ENCODE data around the gene FKBP1C.
"Not testable (repeated sequence)": the region's sequence is repeated elsewhere in the genome, so short reads cannot be mapped to it uniquely, and the experiment has no call there.

The FKBP1C gene

DNA sequence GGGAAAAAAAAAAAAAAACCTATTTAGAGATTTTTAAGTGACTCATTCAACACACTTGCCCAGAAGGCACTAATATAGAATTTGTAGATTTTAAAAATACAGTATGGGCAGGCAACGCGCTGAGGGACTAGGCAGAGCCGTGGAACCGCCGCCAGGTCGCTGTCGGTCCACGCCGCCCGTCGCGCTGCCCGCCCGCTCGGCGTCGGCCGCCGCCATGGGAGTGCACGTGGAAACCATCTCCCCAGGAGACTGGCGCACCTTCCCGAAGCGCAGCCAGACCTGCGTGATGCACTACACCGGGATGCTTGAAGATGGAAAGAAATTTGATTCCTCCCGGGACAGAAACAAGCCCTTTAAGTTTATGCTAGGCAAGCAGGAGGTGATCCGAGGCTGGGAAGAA is at the start of gene FKBP1C:
Gene FKBP1C, plus strand, starts transcription at position 127 of the 400 bp plus-strand sequence.
- not testable (repeated sequence) for DNase-seq (ENCODE audit: low spot score)

DNA sequence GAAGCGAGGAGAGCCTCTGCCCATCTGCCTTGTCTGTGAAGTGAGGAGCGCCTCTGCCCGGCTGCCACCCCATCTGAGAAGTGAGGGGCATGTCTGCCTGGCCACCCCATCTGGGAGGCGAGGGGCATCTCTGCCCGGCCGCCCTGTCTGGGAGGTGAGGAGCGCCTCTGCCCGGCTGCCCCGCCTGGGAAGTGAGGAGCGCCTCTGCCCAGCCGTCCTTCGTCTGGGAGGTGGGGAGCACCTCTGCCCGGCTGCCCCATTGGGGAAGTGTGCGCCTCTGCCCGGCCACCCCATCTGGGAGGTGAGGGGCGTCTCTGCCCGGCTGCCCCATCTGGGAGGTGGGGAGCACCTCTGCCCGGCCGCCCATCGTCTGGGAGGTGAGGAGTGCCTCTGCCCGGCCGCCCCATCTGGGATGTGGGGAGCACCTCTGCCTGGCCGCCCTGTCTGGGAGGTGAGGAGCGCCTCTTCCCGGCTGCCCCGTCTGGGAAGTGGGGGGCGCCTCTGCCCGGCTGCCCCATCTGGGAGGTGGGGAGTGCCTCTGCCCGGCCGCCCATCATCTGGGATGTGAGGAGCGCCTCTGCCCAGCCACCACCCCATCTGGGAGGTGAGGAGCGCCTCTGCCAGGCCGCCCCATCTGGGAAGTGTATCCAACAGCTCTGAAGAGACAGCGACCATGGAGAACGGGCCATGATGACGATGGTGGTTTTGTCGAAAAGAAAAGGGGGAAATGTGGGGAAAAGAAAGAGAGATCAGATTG is 47.0 kb upstream of the FKBP1C start:
- not testable (repeated sequence) for DNase-seq (ENCODE audit: low spot score)

DNA sequence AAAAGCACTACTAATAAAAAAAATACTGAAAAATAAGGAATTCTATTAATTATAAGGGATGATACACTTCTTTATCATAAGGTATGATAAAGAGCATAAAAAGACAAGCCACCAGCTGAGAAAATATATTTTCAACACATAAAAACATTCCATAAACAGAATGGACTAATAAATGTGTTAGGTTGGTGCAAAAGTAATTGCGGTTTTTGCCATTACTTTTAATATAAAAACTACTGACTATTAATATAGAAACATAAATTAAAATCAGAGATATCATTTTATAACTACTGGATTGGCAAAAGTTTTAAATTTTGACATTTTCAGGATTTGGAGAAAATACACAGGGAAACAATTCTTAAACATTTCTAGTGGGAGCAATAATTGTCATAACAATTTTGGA is 37.1 kb upstream of the FKBP1C start:
- DNase-seq (ENCODE audit: low spot score) = no peak

DNA sequence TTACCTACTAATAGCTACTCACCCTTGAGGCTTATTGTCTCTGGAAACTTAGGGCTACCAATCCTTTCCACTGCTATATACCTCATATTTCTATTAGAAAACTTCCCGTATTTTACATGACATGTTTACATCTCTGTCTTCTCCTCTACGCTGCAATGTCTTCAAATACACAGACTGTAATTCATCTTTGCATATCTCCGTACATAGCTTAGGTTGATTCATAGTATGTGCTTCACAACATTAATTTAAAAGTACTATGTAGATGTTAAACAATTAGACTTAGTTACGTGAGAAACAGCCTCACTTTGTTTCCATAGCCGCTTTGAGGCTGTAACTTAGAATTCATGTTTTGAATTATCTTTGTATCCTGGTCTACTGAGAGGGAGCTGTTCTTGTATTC is 35.1 kb upstream of the FKBP1C start:
- DNase-seq (ENCODE audit: low spot score) = no peak

DNA sequence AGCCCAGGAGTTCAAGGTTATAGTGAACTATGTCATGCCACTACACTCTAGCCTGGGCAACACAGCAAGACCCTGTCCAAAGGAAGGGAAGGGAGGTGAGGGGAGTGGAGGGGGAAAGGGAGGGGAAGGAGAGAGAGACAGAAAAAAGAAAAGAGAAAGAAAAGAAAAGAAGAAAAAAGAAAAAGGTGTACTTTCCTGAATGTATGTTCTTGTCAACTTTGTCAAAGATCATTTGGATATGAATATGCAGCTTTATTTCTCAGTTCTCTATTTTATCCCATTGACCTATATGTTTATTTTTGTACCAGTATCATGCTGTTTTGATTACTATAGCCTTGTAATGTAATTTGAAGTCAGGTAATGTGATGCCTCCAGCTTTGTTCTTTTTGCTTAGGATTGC is 30.9 kb upstream of the FKBP1C start:
- no peak for DNase-seq (ENCODE audit: low spot score)

DNA sequence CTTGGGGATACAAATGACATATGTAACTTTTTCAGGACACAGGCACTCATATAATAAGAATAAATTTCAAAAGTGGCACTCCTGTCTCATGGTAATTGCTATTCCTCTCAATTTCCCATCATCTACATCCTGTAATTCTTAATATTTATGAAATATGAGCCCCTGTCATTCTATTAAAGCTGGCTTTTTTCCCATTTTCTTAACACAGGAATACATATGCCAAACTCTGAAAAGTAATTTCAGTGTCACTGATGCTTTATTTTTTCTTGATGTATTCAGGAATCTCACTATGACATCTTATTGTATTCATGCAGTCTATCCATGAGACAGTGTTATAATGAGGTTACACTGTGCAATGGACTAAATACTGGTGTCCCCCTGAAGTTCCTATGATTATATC is 24.3 kb upstream of the FKBP1C start:
- DNase-seq (ENCODE audit: low spot score) = no peak

DNA sequence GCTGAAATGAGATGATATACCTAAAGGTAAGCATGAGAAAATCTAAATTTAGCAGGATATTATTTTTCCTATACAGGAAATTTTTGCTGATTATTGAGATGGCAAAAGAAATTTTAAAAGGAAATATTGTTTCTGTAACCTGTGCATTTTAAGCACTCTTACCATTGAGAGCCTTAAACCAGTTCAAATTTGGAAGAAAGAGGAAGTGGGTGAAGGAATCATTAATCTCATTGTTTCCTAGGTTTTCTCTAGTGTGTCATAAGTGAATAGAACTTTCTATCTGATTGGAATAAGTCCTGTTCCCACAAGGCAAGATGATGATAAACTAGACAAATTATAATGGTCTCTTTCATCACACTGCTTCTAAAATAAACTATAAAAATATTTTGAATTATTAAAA is 22.4 kb upstream of the FKBP1C start:
- no peak for DNase-seq (ENCODE audit: low spot score)

DNA sequence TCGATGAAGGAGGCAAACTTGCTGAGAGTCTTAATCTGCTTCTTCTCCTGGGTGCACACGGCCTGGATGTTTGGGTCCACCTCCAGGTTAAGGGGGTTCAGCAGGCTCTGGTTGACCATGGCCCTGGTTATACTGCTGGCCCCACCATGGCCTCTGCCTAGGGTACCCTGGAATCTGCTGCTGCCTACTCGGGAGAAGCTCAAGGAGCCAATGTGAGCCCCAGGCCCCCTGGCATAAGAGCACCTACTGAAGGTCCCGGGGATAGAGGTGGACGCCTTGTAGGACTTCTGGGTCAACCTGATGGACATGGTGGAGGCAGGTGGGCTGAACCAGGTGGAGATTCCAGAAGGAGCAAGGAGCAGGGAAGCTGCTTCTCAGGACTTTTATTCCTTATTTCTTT is 17.9 kb upstream of the FKBP1C start:
- DNase-seq (ENCODE audit: low spot score) = no peak

DNA sequence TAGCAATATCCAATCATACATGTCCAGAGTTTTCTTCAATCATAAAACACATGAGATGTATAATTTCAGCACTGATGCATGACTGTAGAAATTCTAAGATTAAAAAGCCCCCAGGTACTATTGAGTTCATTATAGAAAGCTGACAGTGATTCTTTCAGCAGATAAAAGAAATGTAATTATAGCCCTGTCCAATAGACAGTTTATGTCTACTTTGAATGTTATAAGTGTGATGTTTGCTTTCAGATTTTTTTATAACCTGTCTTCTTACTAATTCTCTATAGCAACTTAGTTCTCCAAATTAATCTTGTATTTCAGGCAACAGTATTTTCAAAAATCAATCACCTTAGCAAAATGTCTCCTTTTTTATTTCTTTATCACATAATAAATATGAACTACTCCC is 13.5 kb upstream of the FKBP1C start:
- no peak for DNase-seq (ENCODE audit: low spot score)

DNA sequence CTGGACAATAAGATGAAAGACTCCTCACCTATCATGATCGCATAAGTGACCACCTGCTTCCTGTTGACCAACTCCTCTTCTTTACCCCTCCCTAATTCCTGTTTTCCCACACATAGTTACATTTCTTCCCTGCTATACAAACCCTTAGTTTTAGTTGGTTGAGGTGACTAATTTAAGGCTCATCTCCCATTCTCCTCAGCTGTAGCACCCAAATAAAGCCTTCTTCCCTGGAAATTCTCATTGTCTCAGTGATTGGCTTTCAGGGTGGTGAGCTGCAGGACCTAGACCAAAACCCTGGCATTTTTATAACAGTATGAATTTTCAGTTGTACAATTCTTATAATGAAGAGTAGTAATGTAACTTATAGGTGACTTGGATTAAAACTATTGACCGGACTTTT is 2.1 kb downstream of the FKBP1C start:
- DNase-seq (ENCODE audit: low spot score) = no peak

DNA sequence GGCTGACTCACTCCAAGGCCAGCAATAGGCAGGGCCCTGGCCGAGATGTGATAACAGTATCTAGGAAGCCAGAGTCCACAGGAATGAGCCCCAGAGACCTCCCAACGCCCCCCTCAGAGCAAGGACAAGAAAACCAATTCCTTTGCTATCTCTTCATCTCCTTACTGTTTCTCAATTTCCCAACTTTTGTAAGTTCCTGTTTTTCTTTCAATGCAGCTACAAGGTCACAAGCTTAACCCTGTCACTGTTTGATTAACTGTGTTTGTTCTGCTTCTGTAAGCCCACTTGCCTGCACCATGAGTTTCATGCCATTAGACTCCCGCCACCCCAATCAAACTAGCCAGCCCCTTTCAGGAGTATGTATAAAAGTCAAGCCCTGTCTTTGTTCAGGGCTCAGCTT is 3.5 kb downstream of the FKBP1C start:
- no peak for DNase-seq (ENCODE audit: low spot score)

DNA sequence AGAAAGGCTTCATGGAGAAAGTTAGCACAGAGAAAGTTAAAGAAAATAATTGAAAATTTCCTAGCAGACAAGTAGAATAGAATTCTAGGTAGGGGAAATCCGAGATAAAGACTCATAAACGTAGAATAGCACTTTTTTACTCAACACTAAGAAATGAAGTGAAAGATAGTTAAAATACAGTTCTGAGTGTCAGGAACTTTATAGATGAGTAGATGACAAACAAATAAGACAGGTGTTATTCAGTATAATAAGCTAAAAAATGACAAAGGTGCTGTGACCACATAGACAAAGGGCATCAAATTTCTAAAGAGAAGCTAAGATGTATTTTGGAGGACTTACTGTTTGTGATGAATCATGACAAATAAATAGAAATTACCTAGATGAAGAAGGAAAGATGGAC is 12.9 kb downstream of the FKBP1C start:
- no peak for DNase-seq (ENCODE audit: low spot score)

DNA sequence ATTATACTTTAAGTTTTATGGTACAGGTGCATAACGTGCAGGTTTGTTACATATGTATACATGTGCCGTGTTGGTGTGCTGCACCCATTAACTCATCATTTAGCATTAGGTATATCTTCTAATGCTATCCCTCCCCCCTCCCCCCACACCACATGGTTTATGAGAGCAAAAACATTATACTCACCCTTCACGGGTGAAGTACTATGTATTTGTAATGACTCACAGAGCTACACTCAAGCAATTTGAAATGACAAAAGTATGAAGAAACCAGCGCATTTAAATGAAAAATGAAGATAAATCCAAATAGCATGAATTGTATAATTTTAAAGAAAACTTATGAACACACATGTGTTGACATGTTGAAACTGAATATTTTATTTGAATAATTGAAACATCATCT is 14.7 kb downstream of the FKBP1C start:
- peak; percentile 17 for DNase-seq (ENCODE audit: low spot score)

DNA sequence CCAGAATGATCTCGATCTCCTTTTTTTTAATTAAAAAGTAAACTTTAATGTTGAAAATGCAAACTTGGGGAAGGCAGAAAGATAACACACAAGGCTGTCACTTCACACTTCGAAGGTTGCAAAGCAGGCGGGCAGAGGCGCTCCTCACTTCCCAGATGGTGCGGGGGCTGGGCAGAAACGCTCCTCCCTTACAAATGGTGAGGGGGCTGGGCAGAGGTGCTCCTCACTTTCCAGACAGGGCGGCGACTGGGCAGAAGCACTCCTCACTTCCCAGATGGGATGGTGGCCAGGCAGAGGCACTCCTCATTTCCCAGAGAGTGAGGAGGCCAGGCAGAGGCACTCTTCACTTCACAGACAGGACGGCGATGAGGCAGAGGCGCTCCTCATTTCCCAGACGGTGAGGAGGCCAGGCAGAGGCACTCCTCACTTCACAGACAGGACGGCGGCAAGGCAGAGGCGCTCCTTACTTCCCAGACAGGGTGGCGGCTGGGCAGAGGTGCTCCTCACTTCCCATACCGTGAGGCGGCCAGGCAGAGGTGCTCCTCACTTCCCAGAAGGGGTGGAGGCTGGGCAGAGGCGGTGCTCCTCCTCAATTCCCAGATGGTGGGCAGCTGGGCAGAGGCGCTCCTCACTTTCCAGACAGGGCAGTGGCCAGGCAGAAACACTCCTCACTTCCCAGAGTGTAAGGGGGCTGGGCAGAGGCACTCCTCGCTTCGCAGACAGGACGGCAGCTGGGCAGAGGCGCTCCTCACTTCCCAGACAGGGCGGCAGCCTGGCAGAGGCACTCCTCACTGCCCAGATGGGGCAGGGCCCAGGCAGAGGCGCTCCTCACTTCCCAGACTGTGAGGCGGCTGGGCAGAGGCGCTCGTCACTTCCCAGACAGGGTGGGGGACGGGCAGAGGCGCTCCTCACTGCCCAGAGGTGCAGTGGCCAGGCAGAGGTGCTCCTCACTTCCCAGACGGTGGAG is 16.9 kb downstream of the FKBP1C start:
- DNase-seq (ENCODE audit: low spot score) = not testable (repeated sequence)

DNA sequence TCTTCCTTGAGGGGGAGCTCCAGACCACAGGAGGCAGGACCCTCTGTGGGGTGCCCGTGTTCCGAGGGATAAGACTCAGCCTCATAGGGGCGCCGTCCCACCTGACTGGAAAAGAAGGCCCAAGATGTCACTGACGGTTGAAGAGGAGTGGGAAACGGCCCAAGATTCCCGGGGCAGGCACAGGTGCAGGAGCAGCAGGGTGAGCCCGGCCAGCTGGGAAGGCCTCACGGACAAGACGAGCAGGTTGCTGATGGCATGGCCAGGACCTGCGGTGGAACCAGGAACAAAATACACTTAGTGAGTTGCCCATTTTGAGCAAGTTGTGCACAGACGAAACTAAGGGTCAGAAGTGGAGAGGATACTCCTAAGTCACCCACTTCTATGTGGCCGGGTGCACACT is 18.8 kb downstream of the FKBP1C start:
- DNase-seq (ENCODE audit: low spot score) = not testable (repeated sequence)

DNA sequence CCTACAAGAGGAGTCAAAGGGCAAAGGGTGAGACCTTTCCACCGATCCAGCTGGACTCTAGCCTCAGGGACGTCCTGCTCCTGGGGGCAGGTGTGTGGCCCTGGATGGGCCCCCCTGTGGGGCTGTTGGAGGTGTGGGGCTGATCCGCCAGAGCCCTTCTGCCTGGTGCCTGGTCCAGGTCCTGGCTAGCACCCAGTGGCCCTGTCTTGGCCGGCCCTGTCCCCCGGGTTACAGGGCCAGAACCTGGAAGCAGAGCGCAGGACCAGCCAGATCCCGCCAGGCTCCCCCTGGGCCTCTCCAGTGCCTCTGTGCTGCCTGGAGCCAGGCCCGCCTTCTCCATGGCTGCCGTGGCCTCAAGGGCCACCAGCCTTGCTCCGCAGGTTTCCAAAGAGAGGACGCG is 19.2 kb downstream of the FKBP1C start:
- not testable (repeated sequence) for DNase-seq (ENCODE audit: low spot score)

DNA sequence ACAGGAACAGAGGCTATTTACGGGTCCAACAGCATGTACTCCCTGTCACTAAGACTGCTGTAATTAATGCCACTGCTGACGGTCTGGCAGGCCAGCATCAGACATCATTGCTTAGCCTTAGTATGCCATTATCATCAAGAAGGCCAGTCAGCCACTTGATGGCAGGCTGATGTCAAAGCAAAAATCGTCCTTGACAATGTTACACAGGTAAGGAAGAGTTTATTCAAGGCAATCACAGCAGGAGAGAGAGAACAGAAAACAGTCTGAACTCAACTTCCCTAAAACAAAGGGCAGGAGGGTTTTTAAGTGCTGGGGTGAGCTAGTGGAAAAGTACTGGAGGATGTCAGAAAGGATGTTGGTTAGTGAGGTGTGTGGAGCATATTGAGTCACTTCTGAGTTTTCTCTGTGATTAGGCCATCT is 25.1 kb downstream of the FKBP1C start:
- DNase-seq (ENCODE audit: low spot score) = no peak

DNA sequence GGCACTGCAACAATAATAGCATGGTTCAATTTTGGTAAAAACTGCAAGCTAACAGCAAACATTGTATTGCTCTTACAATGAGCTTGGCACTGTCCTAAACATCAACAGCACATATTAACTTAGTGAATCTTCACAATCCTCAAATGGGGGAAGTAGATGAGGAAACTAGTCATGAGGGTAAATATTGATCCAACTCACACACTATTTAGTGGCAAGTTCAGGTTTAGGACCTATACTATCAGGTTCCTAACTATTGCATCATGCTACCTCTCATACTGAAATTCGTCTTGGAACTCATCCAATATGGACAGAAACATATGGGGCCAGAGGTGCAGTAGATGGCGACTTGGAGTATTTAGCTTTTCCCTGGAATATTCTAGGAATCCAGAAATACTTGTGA is 34.2 kb downstream of the FKBP1C start:
- DNase-seq (ENCODE audit: low spot score) = no peak

DNA sequence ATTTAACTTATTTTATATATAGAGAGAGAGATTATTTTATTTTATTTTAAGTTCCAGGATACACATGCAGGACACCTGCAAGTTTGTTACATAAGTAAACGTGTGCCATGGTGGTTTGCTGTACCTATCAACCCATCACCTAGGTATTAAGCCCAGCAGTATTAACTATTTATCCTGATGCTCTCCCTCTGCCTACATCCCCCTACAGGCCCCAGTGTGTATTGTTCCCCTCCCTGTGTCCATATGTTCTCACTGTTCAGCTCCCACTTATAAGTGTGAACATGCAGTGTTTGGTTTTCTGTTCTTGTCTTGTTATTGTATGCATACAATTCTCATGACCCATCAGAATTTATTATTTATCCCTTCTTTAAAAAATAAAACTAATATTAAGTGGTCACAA is 34.6 kb downstream of the FKBP1C start:
- DNase-seq (ENCODE audit: low spot score) = no peak

DNA sequence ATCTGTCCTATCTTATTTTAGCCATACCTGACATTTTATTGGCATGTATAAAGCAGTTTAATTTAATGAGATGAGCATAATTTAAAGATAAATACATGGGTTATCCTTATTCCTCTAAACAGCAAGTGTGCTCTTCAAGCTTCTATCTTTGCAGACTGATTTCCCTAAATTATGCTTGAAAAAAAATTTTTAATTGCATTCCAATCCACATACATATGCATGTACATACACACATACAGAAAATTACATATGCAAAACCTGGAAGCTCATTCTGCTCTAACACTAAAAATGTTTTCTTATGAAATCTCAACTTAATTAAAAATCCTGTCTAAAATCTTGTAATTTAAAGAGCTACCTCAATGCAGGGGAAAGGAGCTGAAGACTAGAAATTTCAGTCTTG is 35.3 kb downstream of the FKBP1C start:
- DNase-seq (ENCODE audit: low spot score) = no peak

DNA sequence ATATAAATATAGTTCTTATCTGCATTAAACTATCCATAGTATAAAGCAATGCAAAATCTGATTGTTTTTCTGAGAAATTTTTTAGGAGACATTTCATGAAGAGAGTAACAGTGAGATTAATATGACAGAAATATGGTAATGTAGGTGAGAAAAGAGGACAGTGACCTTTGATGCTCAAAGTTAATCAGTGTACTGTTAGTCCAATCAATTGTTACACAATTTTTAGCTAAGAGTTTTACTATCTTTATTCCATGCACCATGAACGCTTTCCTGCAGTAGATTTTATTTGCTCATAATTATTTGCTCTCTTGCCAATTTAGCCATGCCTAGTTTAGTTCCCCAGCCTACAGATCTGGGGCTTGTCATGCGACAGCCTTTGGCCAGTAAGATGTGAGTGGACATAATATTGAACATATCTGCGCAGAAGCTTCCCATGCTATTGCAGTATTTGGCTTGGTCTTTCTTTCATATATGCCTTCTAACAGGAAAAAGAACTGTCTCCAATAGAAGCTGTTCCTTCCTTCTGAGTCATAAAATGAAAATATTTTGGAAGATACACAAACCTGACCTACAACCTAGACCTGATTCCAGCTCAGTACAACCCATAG is 38.7 kb downstream of the FKBP1C start:
- DNase-seq (ENCODE audit: low spot score) = no peak

DNA sequence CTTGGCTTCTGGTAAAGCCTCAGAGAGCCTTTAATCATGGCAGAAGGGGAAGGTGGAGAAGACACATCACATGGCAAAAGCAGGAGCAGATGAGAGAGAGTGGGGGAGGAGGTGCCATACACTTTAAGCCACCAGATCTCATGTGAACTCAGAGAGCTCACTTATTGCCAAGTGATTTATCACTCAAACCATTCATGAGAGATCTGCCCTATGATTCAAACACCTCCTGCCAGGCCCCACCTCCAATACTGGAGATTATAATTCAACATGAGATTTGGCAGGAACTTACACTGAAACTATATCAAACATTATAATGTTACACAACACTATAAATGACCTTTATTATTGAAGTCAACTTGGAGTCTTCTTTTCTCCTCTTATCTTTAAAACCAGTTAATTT is 47.9 kb downstream of the FKBP1C start:
- DNase-seq (ENCODE audit: low spot score) = no peak

DNA sequence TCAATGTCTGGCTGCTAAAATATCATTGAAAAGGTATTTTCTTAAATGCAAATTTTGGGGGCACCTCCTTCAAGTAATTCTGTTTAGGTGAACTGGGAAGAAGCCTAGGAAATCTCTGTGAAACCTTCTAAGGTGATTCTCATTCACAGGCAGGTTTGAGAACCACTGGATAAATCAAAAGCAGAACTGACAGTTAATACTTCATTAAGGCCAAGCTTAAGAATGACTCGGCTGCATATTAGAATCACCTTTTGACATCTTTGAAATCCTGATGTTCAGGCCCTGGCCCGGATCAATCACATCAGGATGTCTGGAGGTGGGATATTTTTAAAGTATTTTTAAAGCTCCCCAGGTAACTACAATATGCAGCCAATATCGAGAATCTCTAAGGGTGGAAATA is 50.6 kb downstream of the FKBP1C start:
- DNase-seq (ENCODE audit: low spot score) = no peak

All from kidney tubule cell (primary cell).